ENCODE measurements around the gene MRPS21.
"Not testable (repeated sequence)": the region's sequence is repeated elsewhere in the genome, so short reads cannot be mapped to it uniquely, and the experiment has no call there.

MRPS21 gene

DNA sequence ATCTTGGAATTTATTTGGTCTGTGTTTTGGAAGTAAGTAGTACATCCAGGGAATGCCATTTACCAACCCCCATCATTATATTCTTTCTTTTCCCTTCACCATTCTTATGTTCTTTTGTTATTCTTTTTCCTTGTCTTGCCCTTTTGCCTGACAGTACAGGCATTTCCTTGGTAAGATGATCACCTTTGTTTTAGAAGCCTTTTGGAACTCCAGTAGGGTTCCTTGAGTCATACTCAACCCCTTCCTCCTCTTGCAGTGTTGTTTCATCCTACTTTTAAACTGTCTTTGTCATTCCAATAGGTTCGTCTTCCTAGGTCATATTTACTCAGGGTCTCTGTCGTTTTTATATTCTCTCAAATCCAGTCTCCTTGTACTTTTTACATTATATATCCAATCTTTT is 9.2 kb downstream of the MRPS21 start:
- no peak overlapping the region for H3K4me2 ChIP-seq (ENCODE audit: insufficient read depth, low read length)
- H3K4me1 ChIP-seq (ENCODE audit: insufficient read depth, low read length) = no peaks in the 10 kb centered on the region
- TF ChIP-seq, protein P1, sequence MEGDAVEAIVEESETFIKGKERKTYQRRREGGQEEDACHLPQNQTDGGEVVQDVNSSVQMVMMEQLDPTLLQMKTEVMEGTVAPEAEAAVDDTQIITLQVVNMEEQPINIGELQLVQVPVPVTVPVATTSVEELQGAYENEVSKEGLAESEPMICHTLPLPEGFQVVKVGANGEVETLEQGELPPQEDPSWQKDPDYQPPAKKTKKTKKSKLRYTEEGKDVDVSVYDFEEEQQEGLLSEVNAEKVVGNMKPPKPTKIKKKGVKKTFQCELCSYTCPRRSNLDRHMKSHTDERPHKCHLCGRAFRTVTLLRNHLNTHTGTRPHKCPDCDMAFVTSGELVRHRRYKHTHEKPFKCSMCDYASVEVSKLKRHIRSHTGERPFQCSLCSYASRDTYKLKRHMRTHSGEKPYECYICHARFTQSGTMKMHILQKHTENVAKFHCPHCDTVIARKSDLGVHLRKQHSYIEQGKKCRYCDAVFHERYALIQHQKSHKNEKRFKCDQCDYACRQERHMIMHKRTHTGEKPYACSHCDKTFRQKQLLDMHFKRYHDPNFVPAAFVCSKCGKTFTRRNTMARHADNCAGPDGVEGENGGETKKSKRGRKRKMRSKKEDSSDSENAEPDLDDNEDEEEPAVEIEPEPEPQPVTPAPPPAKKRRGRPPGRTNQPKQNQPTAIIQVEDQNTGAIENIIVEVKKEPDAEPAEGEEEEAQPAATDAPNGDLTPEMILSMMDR (IDR thresholded peaks at IDR 0.05; ENCODE audit: borderline replicate concordance, extremely low read depth, low read length, poor library complexity, severe bottlenecking) = no peak
- no peak for TF ChIP-seq EZH2 (IDR thresholded peaks at IDR 0.05; ENCODE audit: borderline replicate concordance, low read depth, low read length, severe bottlenecking)
- H3K36me3 ChIP-seq (ENCODE audit: insufficient read depth, low read length) = peaks cover 7% of the 10 kb centered on the region; the same call in 1 of the 2 replicates
- no peaks in the 10 kb centered on the region; the same call in 1 of the 2 replicates for H3K79me2 ChIP-seq (ENCODE audit: insufficient read depth, low read length)
- no peak overlapping the region for H3K4me3 ChIP-seq (ENCODE audit: low read depth in 1 of 2, low read length in 2 of 2)
- DNase-seq = no peak
- no peak overlapping the region for H3K27ac ChIP-seq (ENCODE audit: low read length)
- H3K9me3 ChIP-seq (ENCODE audit: insufficient read depth, low read length, severe bottlenecking) = no peaks in the 10 kb centered on the region
- H4K20me1 ChIP-seq (ENCODE audit: insufficient read depth, low read length) = no peaks in the 10 kb centered on the region
- no peak for ATAC-seq (ENCODE audit: insufficient read depth, low read depth)
- no peak overlapping the region for H2AFZ ChIP-seq (ENCODE audit: low read depth, low read length)
- H3K27me3 ChIP-seq (ENCODE audit: insufficient read depth, low read length, poor library complexity) = no peaks in the 10 kb centered on the region
- no peak overlapping the region for H3K9ac ChIP-seq (ENCODE audit: low read depth, low read length)

DNA sequence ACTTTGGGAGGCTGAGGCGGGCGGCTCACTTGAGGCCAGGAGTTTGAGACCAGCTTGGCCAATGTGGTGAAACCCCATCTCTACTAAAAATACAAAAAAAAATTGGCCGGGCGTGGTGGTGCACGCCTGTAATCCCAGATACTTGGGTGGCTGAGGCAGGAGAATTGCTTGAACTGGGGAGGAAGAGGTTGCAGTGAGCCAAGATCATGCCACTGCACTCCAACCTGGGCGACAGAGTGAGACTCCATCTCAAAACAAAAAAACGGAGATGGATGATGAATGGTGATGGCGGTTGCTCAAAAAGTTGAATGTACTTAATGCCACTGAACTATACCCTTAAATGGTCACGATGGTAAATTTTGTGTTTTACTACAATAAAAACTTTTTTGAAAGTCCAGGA is 14.9 kb downstream of the MRPS21 start:
- H3K9me3 ChIP-seq (ENCODE audit: insufficient read depth, low read length, severe bottlenecking); H2AFZ ChIP-seq (ENCODE audit: low read depth, low read length); H4K20me1 ChIP-seq (ENCODE audit: insufficient read depth, low read length); H3K27ac ChIP-seq (ENCODE audit: low read length); H3K9ac ChIP-seq (ENCODE audit: low read depth, low read length); ATAC-seq (ENCODE audit: insufficient read depth, low read depth); DNase-seq; H3K27me3 ChIP-seq (ENCODE audit: insufficient read depth, low read length, poor library complexity); H3K4me3 ChIP-seq (ENCODE audit: low read depth in 1 of 2, low read length in 2 of 2); H3K79me2 ChIP-seq (ENCODE audit: insufficient read depth, low read length); H3K4me2 ChIP-seq (ENCODE audit: insufficient read depth, low read length); H3K4me1 ChIP-seq (ENCODE audit: insufficient read depth, low read length); H3K36me3 ChIP-seq (ENCODE audit: insufficient read depth, low read length): not testable (repeated sequence)

DNA sequence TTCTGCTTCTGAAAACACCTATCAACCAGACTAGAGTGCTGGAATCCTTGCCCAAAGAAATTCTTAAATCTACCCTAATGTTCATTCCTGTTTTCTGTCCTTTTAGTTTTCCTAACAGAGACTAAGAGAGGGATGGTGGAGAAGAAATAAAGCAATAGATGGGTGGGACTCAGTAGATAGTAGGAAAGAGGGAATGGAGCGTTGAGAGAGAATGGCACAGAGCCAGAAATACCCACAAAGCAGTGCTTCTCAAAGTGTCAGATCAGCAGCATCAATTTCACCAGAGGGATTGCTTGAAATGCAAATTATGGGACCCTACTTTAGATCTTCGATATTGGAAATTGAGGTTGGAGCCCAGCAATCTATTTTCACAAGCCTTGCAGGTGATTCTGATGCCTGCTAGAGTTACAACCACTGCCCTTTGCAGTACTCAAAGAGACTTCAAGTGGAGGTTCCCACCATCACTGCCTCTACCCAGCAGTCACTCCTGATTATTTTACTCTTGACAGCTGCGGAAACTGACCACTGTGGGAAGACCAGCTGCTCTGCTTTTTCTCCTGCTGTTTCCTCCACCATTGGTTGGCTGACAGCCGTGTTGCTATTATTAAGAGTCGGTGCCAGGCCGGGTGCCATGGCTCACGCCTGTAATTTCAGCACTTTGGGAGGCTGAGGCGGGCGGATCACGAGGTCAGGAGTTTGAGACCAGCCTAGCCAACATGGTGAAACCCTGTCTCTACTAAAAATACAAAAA is 16.3 kb downstream of the MRPS21 start:
- H3K9ac ChIP-seq (ENCODE audit: low read depth, low read length) = no peak overlapping the region
- H3K4me1 ChIP-seq (ENCODE audit: insufficient read depth, low read length) = no peaks in the 10 kb centered on the region
- H3K79me2 ChIP-seq (ENCODE audit: insufficient read depth, low read length) = no peaks in the 10 kb centered on the region
- H3K27me3 ChIP-seq (ENCODE audit: insufficient read depth, low read length, poor library complexity) = no peaks in the 10 kb centered on the region
- no peaks in the 10 kb centered on the region for H4K20me1 ChIP-seq (ENCODE audit: insufficient read depth, low read length)
- DNase-seq (no peak), ATAC-seq (ENCODE audit: insufficient read depth, low read depth) (no peak)
- TF ChIP-seq, protein P1 (IDR thresholded peaks at IDR 0.05; ENCODE audit: borderline replicate concordance, extremely low read depth, low read length, poor library complexity, severe bottlenecking) = no peak
- TF ChIP-seq EZH2 (IDR thresholded peaks at IDR 0.05; ENCODE audit: borderline replicate concordance, low read depth, low read length, severe bottlenecking) = no peak
- H2AFZ ChIP-seq (ENCODE audit: low read depth, low read length) = no peak overlapping the region
- H3K4me3 ChIP-seq (ENCODE audit: low read depth in 1 of 2, low read length in 2 of 2) = no peak overlapping the region
- H3K36me3 ChIP-seq (ENCODE audit: insufficient read depth, low read length) = peaks cover 5% of the 10 kb centered on the region; the same call in 1 of the 2 replicates
- no peak overlapping the region for H3K4me2 ChIP-seq (ENCODE audit: insufficient read depth, low read length)
- no peaks in the 10 kb centered on the region for H3K9me3 ChIP-seq (ENCODE audit: insufficient read depth, low read length, severe bottlenecking)
- no peak overlapping the region for H3K27ac ChIP-seq (ENCODE audit: low read length)

DNA sequence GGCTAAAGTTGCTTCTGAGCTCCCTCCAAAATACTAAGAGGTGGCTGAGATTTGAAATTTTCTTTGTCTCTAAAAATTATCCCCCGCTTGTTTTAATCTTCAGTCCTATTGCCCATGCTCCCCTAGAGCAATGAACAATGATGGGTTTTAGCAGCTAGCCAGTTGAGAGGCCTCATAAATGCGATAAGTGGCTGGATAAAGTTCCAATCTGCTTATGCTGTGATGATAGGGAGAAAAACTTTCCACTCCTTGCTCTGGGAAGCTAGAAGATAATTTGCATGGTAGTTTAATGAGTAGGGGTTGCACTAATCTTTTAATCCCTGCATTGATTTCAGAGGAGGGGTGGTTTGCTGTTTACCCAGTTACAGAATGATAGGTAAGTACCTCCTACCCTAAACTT is 18.1 kb downstream of the MRPS21 start:
- Histone ChIP-seq H3K79me2 (ENCODE audit: insufficient read depth, low read length) (no peaks in the 10 kb centered on the region), H4K20me1 (ENCODE audit: insufficient read depth, low read length) (no peaks in the 10 kb centered on the region), H3K9me3 (ENCODE audit: insufficient read depth, low read length, severe bottlenecking) (no peaks in the 10 kb centered on the region), H3K27me3 (ENCODE audit: insufficient read depth, low read length, poor library complexity) (no peaks in the 10 kb centered on the region), H3K9ac (ENCODE audit: low read depth, low read length) (no peak overlapping the region), H3K27ac (ENCODE audit: low read length) (no peak overlapping the region), H3K4me2 (ENCODE audit: insufficient read depth, low read length) (no peak overlapping the region), H3K36me3 (ENCODE audit: insufficient read depth, low read length) (peaks cover 5% of the 10 kb centered on the region; the same call in 1 of the 2 replicates), H3K4me1 (ENCODE audit: insufficient read depth, low read length) (no peaks in the 10 kb centered on the region), H2AFZ (ENCODE audit: low read depth, low read length) (no peak overlapping the region), H3K4me3 (ENCODE audit: low read depth in 1 of 2, low read length in 2 of 2) (no peak overlapping the region)
- DNase-seq (no peak), ATAC-seq (ENCODE audit: insufficient read depth, low read depth) (no peak)
- TF ChIP-seq EZH2 (IDR thresholded peaks at IDR 0.05; ENCODE audit: borderline replicate concordance, low read depth, low read length, severe bottlenecking) = no peak
- TF ChIP-seq, protein P1 (IDR thresholded peaks at IDR 0.05; ENCODE audit: borderline replicate concordance, extremely low read depth, low read length, poor library complexity, severe bottlenecking) = no peak

DNA sequence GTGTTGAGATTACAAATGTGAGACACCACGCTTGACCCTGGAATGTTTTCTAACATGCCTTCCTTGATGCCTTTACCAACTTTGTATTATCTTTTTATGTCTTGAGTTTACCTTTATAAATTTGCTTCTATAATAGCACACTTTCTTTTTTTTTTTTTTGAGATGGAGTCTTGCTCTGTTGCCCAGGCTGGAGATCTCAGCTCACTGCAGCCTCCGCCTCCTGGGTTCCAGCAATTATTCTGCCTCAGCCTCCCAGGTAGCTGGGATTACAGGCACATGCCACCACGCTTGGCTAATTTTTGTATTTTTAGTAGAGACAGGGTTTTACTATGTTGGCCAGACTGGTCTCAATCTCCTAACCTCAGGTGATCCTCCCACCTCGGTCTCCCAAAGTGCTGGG is 21.0 kb downstream of the MRPS21 start:
- not testable (repeated sequence) for H3K27me3 ChIP-seq (ENCODE audit: insufficient read depth, low read length, poor library complexity); H2AFZ ChIP-seq (ENCODE audit: low read depth, low read length); H4K20me1 ChIP-seq (ENCODE audit: insufficient read depth, low read length); H3K4me1 ChIP-seq (ENCODE audit: insufficient read depth, low read length); H3K79me2 ChIP-seq (ENCODE audit: insufficient read depth, low read length); H3K36me3 ChIP-seq (ENCODE audit: insufficient read depth, low read length); H3K9me3 ChIP-seq (ENCODE audit: insufficient read depth, low read length, severe bottlenecking); H3K9ac ChIP-seq (ENCODE audit: low read depth, low read length); H3K4me3 ChIP-seq (ENCODE audit: low read depth in 1 of 2, low read length in 2 of 2); H3K4me2 ChIP-seq (ENCODE audit: insufficient read depth, low read length); H3K27ac ChIP-seq (ENCODE audit: low read length); ATAC-seq (ENCODE audit: insufficient read depth, low read depth); DNase-seq

Data from DND-41 (cell line).